PFSK-1 (cell line): ENCODE measurements around the gene MATN3.

Source experiments
- FOXP2 ChIP-seq: optimal IDR thresholded peaks from 2 replicates; pipeline ENCODE3; 2011; ENCODE audit warnings: borderline replicate concordance, control low read depth, inconsistent platforms; ENCODE audit not compliant: insufficient read depth; ENCODE audit errors: extremely low read length, extremely low read depth
- POLR2AphosphoS5 ChIP-seq: IDR thresholded peaks from 2 replicates; pipeline ENCODE4 v1.6.1; 2012; ENCODE audit warnings: low read depth, mild to moderate bottlenecking, control low read depth, low read length, moderate library complexity
- REST ChIP-seq, 2 experiments: IDR thresholded peaks; 2 replicates each; pipeline versions ENCODE4 v1.6.1 to v1.8.0; 2011 to 2012; ENCODE audit warnings: low read depth in 2 of 2, low read length in 2 of 2, control low read depth in 1 of 2, inconsistent platforms in 1 of 2, mild to moderate bottlenecking in 1 of 2, moderate library complexity in 1 of 2; ENCODE audit not compliant: insufficient read depth in 1 of 2
- SIN3A ChIP-seq: IDR thresholded peaks from 2 replicates; pipeline ENCODE4 v1.6.1; 2012; ENCODE audit warnings: mild to moderate bottlenecking, low read length, moderate library complexity, borderline replicate concordance; ENCODE audit not compliant: insufficient read depth
- TAF1 ChIP-seq: IDR thresholded peaks from 2 replicates; pipeline ENCODE4 v1.6.1; 2012; ENCODE audit warnings: low read length, control low read depth, borderline replicate concordance; ENCODE audit not compliant: insufficient read depth

The MATN3 gene

GRCh38 chr2:20057268-20057667 is 44.8 kb upstream of the MATN3 start:
- TF ChIP-seq REST (IDR thresholded peaks at IDR 0.05; ENCODE audit: insufficient read depth in 1 of 2, low read depth in 2 of 2, low read length in 2 of 2) (no peak), FOXP2 (no peak), POLR2AphosphoS5 (no peak), SIN3A (no peak), TAF1 (no peak)

GRCh38 chr2:20054931-20055330 is 42.5 kb upstream of the MATN3 start:
- no peak for TF ChIP-seq SIN3A
- no peak for TF ChIP-seq REST (IDR thresholded peaks at IDR 0.05; ENCODE audit: insufficient read depth in 1 of 2, low read depth in 2 of 2, low read length in 2 of 2)
- TF ChIP-seq POLR2AphosphoS5 = no peak
- TF ChIP-seq TAF1 = no peak
- TF ChIP-seq FOXP2 = no peak

- TF ChIP-seq POLR2AphosphoS5 (no peak), SIN3A (no peak), TAF1 (no peak), FOXP2 (peak; percentile 31), REST (IDR thresholded peaks at IDR 0.05; ENCODE audit: insufficient read depth in 1 of 2, low read depth in 2 of 2, low read length in 2 of 2) (no peak)
Observed at GRCh38 chr2:20054119-20054518, 41.7 kb upstream of the MATN3 start.

GRCh38 chr2:20052861-20053281 is 40.4 kb upstream of the MATN3 start:
- TF ChIP-seq FOXP2 = no peak
- TF ChIP-seq SIN3A = no peak
- no peak for TF ChIP-seq POLR2AphosphoS5
- TF ChIP-seq TAF1 = no peak
- no peak for TF ChIP-seq REST (IDR thresholded peaks at IDR 0.05; ENCODE audit: insufficient read depth in 1 of 2, low read depth in 2 of 2, low read length in 2 of 2)

GRCh38 chr2:20052229-20052851 is 39.9 kb upstream of the MATN3 start:
- no peak for TF ChIP-seq FOXP2
- TF ChIP-seq SIN3A = no peak
- TF ChIP-seq TAF1 = no peak
- no peak for TF ChIP-seq REST (IDR thresholded peaks at IDR 0.05; ENCODE audit: insufficient read depth in 1 of 2, low read depth in 2 of 2, low read length in 2 of 2)
- no peak for TF ChIP-seq POLR2AphosphoS5
